ENCODE results near the gene TOMM7.
"Not testable (repeated sequence)": the region's sequence is repeated elsewhere in the genome, so short reads cannot be mapped to it uniquely, and the experiment has no call there.

Gene TOMM7

GRCh38 chr7:22782616-22783232 lies 39.9 kb downstream of the TOMM7 start:
- no peak for DNase-seq (ENCODE audit: low read depth)

DNA sequence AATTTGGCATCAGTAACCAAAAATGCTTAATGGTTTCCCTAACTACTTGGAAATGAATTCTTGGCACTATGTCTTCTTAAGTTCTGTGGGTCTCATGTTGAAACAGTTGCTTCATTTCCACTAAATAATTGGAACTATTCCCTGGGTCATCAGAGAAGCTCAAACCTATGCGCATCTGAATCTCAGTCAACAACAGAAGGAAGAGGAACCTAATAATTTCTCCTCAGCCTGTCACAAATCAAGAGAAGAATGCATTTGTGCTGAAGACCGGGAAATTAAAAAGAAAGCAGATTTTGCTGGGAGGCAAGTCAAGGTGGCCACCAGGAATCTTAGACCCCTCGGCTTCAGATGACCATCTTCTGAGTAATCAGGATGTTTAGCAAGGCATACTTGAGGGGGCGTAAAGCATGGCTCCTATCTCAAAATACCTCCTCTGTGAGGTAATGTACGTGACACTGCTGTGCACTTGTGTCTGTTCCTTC lies 41.4 kb downstream of the TOMM7 start:
- DNase-seq (ENCODE audit: low read depth) = peak; percentile 34
- in situ Hi-C loops (cut with HindIII; ENCODE audit: low sequenced_read_pairs) = no loop called here

More at GRCh38 chr7:22782616-22783232, 39.9 kb downstream of the TOMM7 start:
- no peak overlapping the region for H3K4me3 ChIP-seq (ENCODE audit: low read depth, low read length)
- in situ Hi-C loops (cut with HindIII; ENCODE audit: low sequenced_read_pairs) = no loop called here
- TF ChIP-seq, protein P1, sequence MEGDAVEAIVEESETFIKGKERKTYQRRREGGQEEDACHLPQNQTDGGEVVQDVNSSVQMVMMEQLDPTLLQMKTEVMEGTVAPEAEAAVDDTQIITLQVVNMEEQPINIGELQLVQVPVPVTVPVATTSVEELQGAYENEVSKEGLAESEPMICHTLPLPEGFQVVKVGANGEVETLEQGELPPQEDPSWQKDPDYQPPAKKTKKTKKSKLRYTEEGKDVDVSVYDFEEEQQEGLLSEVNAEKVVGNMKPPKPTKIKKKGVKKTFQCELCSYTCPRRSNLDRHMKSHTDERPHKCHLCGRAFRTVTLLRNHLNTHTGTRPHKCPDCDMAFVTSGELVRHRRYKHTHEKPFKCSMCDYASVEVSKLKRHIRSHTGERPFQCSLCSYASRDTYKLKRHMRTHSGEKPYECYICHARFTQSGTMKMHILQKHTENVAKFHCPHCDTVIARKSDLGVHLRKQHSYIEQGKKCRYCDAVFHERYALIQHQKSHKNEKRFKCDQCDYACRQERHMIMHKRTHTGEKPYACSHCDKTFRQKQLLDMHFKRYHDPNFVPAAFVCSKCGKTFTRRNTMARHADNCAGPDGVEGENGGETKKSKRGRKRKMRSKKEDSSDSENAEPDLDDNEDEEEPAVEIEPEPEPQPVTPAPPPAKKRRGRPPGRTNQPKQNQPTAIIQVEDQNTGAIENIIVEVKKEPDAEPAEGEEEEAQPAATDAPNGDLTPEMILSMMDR (IDR thresholded peaks at IDR 0.05; ENCODE audit: low read depth, low read length, missing control alignments) = peak; percentile 67

GRCh38 chr7:22779730-22780323 lies 42.8 kb downstream of the TOMM7 start:
- in situ Hi-C loops (cut with HindIII; ENCODE audit: low sequenced_read_pairs); DNase-seq (ENCODE audit: low read depth); H3K4me3 ChIP-seq (ENCODE audit: low read depth, low read length): not testable (repeated sequence)

More for the DNA sequence above, 41.4 kb downstream of the TOMM7 start:
- TF ChIP-seq, protein P1 (IDR thresholded peaks at IDR 0.05; ENCODE audit: low read depth, low read length, missing control alignments) = no peak
- no peak overlapping the region for H3K4me3 ChIP-seq (ENCODE audit: low read depth, low read length)

DNA sequence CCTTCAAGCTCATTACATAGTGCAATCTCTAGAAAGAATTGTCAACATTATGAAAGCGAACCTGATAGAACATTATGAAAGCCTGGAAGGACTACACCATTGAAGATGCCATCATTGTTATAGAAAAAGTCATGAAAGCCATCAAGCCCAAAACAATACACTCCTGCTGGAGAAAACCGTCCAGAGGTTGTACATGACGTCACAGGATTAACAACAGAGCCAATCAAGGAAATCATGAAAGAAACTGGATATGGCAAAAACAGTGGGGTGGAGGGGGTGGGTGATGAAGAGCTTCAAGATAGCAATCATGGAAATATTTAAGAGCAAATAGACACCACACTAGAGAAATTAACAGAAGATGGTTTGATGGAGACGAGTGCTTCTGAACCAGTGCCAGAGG lies 45.7 kb downstream of the TOMM7 start:
- in situ Hi-C loops (cut with HindIII; ENCODE audit: low sequenced_read_pairs) = no loop called here
- DNase-seq (ENCODE audit: low read depth) = no peak
- H3K4me3 ChIP-seq (ENCODE audit: low read depth, low read length) = no peak overlapping the region
- TF ChIP-seq, protein P1 (IDR thresholded peaks at IDR 0.05; ENCODE audit: low read depth, low read length, missing control alignments) = no peak

DNA sequence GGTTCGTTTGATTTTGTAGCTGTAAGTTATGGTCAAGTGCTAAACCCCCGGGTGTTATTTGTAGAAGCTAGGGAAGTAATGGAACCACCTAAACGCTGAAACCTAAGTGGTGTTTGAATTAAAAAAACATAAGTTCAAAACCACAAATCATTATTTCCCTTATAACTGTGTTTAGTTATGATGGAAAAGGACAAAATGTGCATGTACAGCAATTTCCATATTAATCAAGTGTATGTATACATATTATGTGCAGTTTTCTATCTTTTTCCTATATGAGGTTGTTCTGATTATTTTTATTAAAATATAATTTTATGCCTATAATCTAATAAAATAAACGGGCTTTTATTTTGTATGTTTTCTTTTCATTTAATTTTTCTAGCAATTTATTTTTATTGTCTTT lies 49.8 kb downstream of the TOMM7 start:
- DNase-seq (ENCODE audit: low read depth) = no peak
- TF ChIP-seq, protein P1 (IDR thresholded peaks at IDR 0.05; ENCODE audit: low read depth, low read length, missing control alignments) = no peak
- no peak overlapping the region for H3K4me3 ChIP-seq (ENCODE audit: low read depth, low read length)
- in situ Hi-C loops (cut with HindIII; ENCODE audit: low sequenced_read_pairs) = no loop called here

DNA sequence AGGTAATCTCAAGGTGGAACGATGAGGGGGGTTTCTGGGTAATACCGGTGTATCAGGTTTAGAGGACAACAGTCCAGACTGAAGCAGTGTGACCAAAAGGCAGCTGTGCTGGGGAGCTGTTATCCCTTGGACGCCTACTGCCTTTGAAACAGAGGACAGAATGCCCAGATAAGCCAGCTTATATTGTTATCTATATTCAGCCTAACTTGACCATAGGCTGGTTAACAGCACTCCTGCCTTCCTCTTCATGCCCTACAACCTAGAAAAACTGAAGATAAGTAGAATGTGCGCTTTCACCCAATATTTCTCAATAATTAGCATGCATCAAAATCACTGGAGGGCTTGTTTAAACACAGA lies 50.8 kb downstream of the TOMM7 start:
- DNase-seq (ENCODE audit: low read depth) = no peak
- no peak overlapping the region for H3K4me3 ChIP-seq (ENCODE audit: low read depth, low read length)
- TF ChIP-seq, protein P1 (IDR thresholded peaks at IDR 0.05; ENCODE audit: low read depth, low read length, missing control alignments) = no peak
- in situ Hi-C loops (cut with HindIII; ENCODE audit: low sequenced_read_pairs) = no loop called here

- H3K4me3 ChIP-seq (ENCODE audit: low read depth, low read length) = no peak overlapping the region
- TF ChIP-seq, protein P1 (IDR thresholded peaks at IDR 0.05; ENCODE audit: low read depth, low read length, missing control alignments) = no peak
- in situ Hi-C loops (cut with HindIII; ENCODE audit: low sequenced_read_pairs) = no loop called here
- no peak for DNase-seq (ENCODE audit: low read depth)
Measured at GRCh38 chr7:22771194-22771871, 51.3 kb downstream of the TOMM7 start.
